Upper lobe of left lung (tissue), 4 donors: ENCODE measurements around the gene KANSL1.

ENCODE experiments used
- POLR2A ChIP-seq, 4 donors: fragments of 450-650 bp; IDR thresholded peaks; one replicate each; pipeline ENCODE4 v1.5.1; 2016 to 2017; ENCODE audit warnings: antibody characterized with exemption in 4 of 4, mild to moderate bottlenecking in 2 of 4
- TF ChIP-seq, protein P1 (sequence below), 6 experiments: fragments of 450-650 bp in 4 of 6; fragments of 200-600 bp in 2 of 6; sonication (generic) in 2 of 6; IDR thresholded peaks; one replicate each; pipeline ENCODE4 v1.5.1; 2016 to 2019; ENCODE audit warnings: antibody characterized with exemption in 6 of 6

DNA sequence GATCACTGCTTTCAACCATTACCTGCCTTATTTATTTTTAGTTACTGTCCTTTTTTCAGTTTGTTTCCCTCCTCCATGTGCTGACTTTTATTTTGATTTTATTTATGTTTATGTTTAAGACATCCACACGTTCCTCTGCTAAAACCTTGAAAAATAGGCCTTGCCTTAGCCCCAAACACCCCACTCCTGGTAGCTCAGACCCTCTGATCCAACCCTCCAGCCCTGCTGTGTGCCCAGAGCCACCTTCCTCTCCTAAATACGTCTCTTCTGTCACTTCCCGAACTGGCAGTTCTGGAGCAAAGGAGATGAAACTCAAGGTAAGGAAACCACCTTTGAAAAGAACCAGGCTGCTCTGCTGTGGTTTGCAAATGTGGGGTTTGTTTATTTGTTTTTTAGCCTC, 203.5 kb downstream of the KANSL1 start:
- TF ChIP-seq, protein P1, sequence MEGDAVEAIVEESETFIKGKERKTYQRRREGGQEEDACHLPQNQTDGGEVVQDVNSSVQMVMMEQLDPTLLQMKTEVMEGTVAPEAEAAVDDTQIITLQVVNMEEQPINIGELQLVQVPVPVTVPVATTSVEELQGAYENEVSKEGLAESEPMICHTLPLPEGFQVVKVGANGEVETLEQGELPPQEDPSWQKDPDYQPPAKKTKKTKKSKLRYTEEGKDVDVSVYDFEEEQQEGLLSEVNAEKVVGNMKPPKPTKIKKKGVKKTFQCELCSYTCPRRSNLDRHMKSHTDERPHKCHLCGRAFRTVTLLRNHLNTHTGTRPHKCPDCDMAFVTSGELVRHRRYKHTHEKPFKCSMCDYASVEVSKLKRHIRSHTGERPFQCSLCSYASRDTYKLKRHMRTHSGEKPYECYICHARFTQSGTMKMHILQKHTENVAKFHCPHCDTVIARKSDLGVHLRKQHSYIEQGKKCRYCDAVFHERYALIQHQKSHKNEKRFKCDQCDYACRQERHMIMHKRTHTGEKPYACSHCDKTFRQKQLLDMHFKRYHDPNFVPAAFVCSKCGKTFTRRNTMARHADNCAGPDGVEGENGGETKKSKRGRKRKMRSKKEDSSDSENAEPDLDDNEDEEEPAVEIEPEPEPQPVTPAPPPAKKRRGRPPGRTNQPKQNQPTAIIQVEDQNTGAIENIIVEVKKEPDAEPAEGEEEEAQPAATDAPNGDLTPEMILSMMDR (IDR thresholded peaks at IDR 0.05): no peak
- no peak for TF ChIP-seq POLR2A (IDR thresholded peaks at IDR 0.05)
